Measurements from ENCODE around the gene RAB31. TPM values are rescaled to one million over a fixed set of nuclear protein-coding genes. Genes with fewer than 3 reads are reported as not detected.
A peak's percentile ranks its signal among the peaks of the same experiment; 100 is the strongest.
"Not testable (repeated sequence)": the region's sequence is repeated elsewhere in the genome, so short reads cannot be mapped to it uniquely, and the experiment has no call there.

The RAB31 gene
- total and polyA plus RNA-seq, 2 of the 13 experiments (the other 11 are each of a cell fraction or from before 2014, with no cell fraction given) = 1.1 to 1.7 TPM

DNA sequence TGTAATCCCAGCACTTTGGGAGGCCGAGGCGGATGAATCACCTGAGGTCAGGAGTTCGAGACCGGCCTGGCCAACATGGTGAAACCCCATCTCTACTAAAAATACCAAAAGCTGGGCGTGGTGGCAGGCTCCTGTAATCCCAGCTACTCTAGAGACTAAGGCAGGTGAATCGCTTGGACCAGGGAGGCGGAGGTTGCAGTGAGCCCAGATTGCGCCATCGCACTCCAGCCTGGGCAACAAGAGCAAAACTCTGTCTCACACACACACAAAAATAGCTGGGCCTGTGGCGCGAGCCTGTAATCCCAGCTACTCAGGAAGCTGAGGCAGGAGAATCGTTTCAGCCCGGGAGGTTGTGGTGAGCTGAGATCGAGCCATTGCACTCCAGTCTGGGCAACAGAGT, 194.2 kb downstream of the RAB31 start:
- H3K4me3 ChIP-seq (replicated peaks in 1 of 3; ENCODE audit: insufficient read depth in 1 of 3, low read depth in 2 of 3, low read length in 3 of 3); H4K20me1 ChIP-seq (ENCODE audit: insufficient read depth, low read length); H3K36me3 ChIP-seq (replicated peaks in 1 of 2; ENCODE audit: control insufficient read depth in 1 of 2, insufficient read depth in 2 of 2, low read length in 2 of 2); H3K9ac ChIP-seq (ENCODE audit: insufficient read depth, low read depth, low read length); CTCF ChIA-PET (ENCODE audit: low intra/inter-chr PET ratio, low total read pairs); H3K4me2 ChIP-seq (ENCODE audit: low read depth, low read length); H3K27me3 ChIP-seq (ENCODE audit: control insufficient read depth in 1 of 2, insufficient read depth in 2 of 2, low read length in 2 of 2); H2AFZ ChIP-seq (ENCODE audit: low read length); H3K9me3 ChIP-seq (ENCODE audit: low read length); intact Hi-C loops (cut with micrococcal nuclease; ENCODE audit: unreplicated experiment); ATAC-seq; BruUV-seq (replicated peaks); DNase-seq (ENCODE audit: low spot score); H3K79me2 ChIP-seq (ENCODE audit: insufficient read depth, low read length); FAIRE-seq; in situ Hi-C loops (cut with HindIII; ENCODE audit: extremely low pct_ligation_motif_present, low pct_unique_long_range_greater_than_20kb); H3K27ac ChIP-seq (ENCODE audit: extremely low read length, insufficient read depth, low read length): not testable (repeated sequence)
- 42% methylated on average over 12 of the region's 14 CpGs for WGBS (ENCODE audit: low lambda C conversion rate)
- peaks cover 31% of the 10 kb centered on the region for H3K4me1 ChIP-seq (ENCODE audit: insufficient read depth, low read length)
- TF ChIP-seq CEBPB (IDR thresholded peaks at IDR 0.05; ENCODE audit: borderline replicate concordance, low read depth, low read length) = peak; percentile 76
- TF ChIP-seq CEBPG (CRISPR knock-in tag; IDR thresholded peaks at IDR 0.05) = peak; percentile 70
- TF ChIP-seq, protein P1, sequence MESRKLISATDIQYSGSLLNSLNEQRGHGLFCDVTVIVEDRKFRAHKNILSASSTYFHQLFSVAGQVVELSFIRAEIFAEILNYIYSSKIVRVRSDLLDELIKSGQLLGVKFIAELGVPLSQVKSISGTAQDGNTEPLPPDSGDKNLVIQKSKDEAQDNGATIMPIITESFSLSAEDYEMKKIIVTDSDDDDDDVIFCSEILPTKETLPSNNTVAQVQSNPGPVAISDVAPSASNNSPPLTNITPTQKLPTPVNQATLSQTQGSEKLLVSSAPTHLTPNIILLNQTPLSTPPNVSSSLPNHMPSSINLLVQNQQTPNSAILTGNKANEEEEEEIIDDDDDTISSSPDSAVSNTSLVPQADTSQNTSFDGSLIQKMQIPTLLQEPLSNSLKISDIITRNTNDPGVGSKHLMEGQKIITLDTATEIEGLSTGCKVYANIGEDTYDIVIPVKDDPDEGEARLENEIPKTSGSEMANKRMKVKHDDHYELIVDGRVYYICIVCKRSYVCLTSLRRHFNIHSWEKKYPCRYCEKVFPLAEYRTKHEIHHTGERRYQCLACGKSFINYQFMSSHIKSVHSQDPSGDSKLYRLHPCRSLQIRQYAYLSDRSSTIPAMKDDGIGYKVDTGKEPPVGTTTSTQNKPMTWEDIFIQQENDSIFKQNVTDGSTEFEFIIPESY (CRISPR knock-in tag; IDR thresholded peaks at IDR 0.05) = 0 out of 2 replicates have a peak, but pooled peaks have one; percentile 33
- POLR2A ChIA-PET = interaction anchor here (2.1 kb wide), 1 partner anchor 11 kb away, joined by 6 read pairs; the partner anchor contains the start of gene VAPA

DNA sequence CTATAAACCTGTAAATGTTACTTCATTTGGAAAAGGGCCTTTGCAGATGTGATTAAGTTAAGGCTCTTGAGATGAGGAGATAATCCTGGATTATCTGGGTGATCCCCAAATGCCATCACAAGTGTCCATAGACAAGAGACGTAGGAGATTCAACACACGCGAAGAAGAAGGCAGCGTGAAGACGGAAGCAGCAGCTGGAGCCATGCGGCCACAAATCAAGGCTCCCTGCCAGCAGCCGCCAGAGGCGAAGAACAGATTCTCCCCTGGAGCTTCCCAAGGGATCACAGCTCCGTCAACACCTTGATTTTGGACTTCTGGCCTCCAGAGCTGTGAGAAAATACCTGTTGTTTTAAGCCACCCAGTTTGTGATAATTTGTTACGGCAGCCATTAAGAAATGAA, 194.7 kb downstream of the RAB31 start:
- intact Hi-C loops (cut with micrococcal nuclease; ENCODE audit: unreplicated experiment) (no loop called here), in situ Hi-C loops (cut with HindIII; ENCODE audit: extremely low pct_ligation_motif_present, low pct_unique_long_range_greater_than_20kb) (no loop called here)
- H4K20me1 ChIP-seq (ENCODE audit: insufficient read depth, low read length) = no peaks in the 10 kb centered on the region
- ATAC-seq = no peak
- no peak for FAIRE-seq
- no peak overlapping the region for H3K4me3 ChIP-seq (replicated peaks in 1 of 3; ENCODE audit: insufficient read depth in 1 of 3, low read depth in 2 of 3, low read length in 3 of 3)
- no peaks in the 10 kb centered on the region; a peak in 1 of 5 replicates for H3K27me3 ChIP-seq (ENCODE audit: control insufficient read depth in 1 of 2, insufficient read depth in 2 of 2, low read length in 2 of 2)
- no peaks in the 10 kb centered on the region for H3K79me2 ChIP-seq (ENCODE audit: insufficient read depth, low read length)
- H3K27ac ChIP-seq (ENCODE audit: extremely low read length, insufficient read depth, low read length) = no peak overlapping the region
- no peaks in the 10 kb centered on the region for H3K9me3 ChIP-seq (ENCODE audit: low read length)
- H3K4me1 ChIP-seq (ENCODE audit: insufficient read depth, low read length) = peaks cover 31% of the 10 kb centered on the region
- H3K36me3 ChIP-seq (replicated peaks in 1 of 2; ENCODE audit: control insufficient read depth in 1 of 2, insufficient read depth in 2 of 2, low read length in 2 of 2) = no peaks in the 10 kb centered on the region
- WGBS (ENCODE audit: low lambda C conversion rate) = 87% methylated on average over 10 of the region's 10 CpGs
- DNase-seq (ENCODE audit: low spot score) = no peak
- BruUV-seq (replicated peaks) = no TSS peak
- no peak overlapping the region for H3K9ac ChIP-seq (ENCODE audit: insufficient read depth, low read depth, low read length)
- no peak overlapping the region for H3K4me2 ChIP-seq (ENCODE audit: low read depth, low read length)
- CTCF ChIA-PET (ENCODE audit: low intra/inter-chr PET ratio, low total read pairs) = no interaction called here
- no peak overlapping the region for H2AFZ ChIP-seq (ENCODE audit: low read length)
- POLR2A ChIA-PET = interaction anchor here (2.1 kb wide), 1 partner anchor 11 kb away, joined by 6 read pairs; the partner anchor contains the start of gene VAPA
- TF ChIP-seq MXD4 (CRISPR knock-in tag; IDR thresholded peaks at IDR 0.05) = no peak
- TF ChIP-seq, protein P2, sequence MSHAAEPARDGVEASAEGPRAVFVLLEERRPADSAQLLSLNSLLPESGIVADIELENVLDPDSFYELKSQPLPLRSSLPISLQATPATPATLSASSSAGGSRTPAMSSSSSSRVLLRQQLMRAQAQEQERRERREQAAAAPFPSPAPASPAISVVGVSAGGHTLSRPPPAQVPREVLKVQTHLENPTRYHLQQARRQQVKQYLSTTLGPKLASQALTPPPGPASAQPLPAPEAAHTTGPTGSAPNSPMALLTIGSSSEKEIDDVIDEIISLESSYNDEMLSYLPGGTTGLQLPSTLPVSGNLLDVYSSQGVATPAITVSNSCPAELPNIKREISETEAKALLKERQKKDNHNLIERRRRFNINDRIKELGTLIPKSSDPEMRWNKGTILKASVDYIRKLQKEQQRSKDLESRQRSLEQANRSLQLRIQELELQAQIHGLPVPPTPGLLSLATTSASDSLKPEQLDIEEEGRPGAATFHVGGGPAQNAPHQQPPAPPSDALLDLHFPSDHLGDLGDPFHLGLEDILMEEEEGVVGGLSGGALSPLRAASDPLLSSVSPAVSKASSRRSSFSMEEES (CRISPR knock-in tag; IDR thresholded peaks at IDR 0.05) = no peak
- TF ChIP-seq, protein P3, sequence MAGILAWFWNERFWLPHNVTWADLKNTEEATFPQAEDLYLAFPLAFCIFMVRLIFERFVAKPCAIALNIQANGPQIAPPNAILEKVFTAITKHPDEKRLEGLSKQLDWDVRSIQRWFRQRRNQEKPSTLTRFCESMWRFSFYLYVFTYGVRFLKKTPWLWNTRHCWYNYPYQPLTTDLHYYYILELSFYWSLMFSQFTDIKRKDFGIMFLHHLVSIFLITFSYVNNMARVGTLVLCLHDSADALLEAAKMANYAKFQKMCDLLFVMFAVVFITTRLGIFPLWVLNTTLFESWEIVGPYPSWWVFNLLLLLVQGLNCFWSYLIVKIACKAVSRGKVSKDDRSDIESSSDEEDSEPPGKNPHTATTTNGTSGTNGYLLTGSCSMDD (CRISPR knock-in tag; IDR thresholded peaks at IDR 0.05) = no peak
- TF ChIP-seq, protein P4, sequence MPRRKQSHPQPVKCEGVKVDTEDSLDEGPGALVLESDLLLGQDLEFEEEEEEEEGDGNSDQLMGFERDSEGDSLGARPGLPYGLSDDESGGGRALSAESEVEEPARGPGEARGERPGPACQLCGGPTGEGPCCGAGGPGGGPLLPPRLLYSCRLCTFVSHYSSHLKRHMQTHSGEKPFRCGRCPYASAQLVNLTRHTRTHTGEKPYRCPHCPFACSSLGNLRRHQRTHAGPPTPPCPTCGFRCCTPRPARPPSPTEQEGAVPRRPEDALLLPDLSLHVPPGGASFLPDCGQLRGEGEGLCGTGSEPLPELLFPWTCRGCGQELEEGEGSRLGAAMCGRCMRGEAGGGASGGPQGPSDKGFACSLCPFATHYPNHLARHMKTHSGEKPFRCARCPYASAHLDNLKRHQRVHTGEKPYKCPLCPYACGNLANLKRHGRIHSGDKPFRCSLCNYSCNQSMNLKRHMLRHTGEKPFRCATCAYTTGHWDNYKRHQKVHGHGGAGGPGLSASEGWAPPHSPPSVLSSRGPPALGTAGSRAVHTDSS (CRISPR knock-in tag; conservative IDR thresholded peaks at IDR 0.05) = no peak
- TF ChIP-seq MAFF (IDR thresholded peaks at IDR 0.05; ENCODE audit: low read depth, low read length) = no peak
- no peak for TF ChIP-seq HDAC6 (IDR thresholded peaks at IDR 0.05; ENCODE audit: low read depth, low read length)
- TF ChIP-seq, protein P5, sequence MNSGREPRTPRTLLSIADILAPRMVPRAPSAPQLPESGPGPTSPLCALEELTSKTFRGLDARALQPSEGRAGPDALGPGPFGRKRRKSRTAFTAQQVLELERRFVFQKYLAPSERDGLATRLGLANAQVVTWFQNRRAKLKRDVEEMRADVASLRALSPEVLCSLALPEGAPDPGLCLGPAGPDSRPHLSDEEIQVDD (CRISPR knock-in tag; IDR thresholded peaks at IDR 0.05; ENCODE audit: borderline replicate concordance) = no peak
- TF ChIP-seq NAIF1 (CRISPR knock-in tag; IDR thresholded peaks at IDR 0.05; ENCODE audit: borderline replicate concordance) = no peak
